ENCODE results near the gene CDH4. TPM values are rescaled to one million over a fixed set of nuclear protein-coding genes. Genes with fewer than 3 reads are reported as not detected.

The CDH4 gene
- total RNA-seq, 1 experiment from 2014 or later: 5.3 TPM

DNA sequence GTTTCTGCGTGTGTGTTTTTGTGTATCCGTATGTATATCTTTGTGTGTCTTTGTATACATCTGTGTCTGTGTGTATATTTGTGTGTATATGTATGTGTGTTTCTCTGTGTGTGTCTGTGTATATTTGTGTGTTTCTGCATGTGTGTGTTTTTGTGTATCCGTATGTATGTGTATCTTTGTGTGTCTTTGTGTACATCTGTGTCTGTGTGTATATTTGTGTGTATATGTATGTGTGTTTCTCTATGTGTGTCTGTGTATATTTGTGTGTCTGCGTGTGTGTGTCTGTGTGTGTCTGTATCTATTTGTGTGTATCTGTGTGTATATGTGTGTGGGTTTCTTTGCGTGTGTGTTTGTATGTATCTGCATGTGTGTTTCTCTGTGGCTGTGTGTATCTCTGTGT, 192.6 kb downstream of the CDH4 start (continued):
- TF ChIP-seq AFF4 (CRISPR knock-in tag; IDR thresholded peaks at IDR 0.05; ENCODE audit: borderline replicate concordance): no peak

DNA sequence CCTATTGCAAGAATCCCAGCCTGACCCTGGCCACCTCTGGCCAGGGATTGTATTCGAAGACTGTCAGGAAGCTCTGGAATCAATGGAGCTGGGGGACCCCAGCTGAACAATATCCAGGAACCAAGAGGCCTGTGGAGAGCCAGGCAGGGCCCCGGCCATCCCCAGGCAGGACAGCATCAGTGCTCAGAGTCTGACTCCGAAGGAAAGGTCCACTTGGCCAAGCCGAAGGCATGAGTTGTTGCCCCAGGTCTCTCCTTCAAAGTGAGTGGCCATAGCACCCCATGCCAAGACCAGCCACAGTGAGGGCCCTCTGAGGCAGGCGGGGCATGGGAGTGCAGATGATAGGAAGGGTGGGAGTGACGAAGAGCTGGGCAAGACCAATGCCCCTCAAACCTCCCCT, 193.1 kb downstream of the CDH4 start:
- Mint-ChIP-seq H3K27me3 (ENCODE audit: low read depth) (peaks cover 6% of the 10 kb centered on the region), H3K9me3 (no peaks in the 10 kb centered on the region), H3K4me1 (peaks cover 42% of the 10 kb centered on the region), H3K27ac (no peak overlapping the region), H3K4me3 (no peak overlapping the region), H3K36me3 (peaks cover 2% of the 10 kb centered on the region; the same call in 1 of the 2 replicates)
- TF ChIP-seq NR2C2 (CRISPR knock-in tag; IDR thresholded peaks at IDR 0.05) (no peak), RELA (CRISPR knock-in tag; IDR thresholded peaks at IDR 0.05; ENCODE audit: borderline replicate concordance) (no peak), ZBTB43 (CRISPR knock-in tag; IDR thresholded peaks at IDR 0.05) (no peak), ELF4 (CRISPR knock-in tag; IDR thresholded peaks at IDR 0.05; ENCODE audit: low read depth) (no peak), ZNF671 (CRISPR knock-in tag; IDR thresholded peaks at IDR 0.05) (no peak), USF2 (CRISPR knock-in tag; IDR thresholded peaks at IDR 0.05) (no peak), ZNF263 (CRISPR knock-in tag; IDR thresholded peaks at IDR 0.05; ENCODE audit: low read depth) (no peak), FOXP1 (CRISPR knock-in tag; IDR thresholded peaks at IDR 0.05; ENCODE audit: borderline replicate concordance) (no peak), ZNF416 (CRISPR knock-in tag; IDR thresholded peaks at IDR 0.05) (no peak), TP53 (CRISPR knock-in tag; IDR thresholded peaks at IDR 0.05) (no peak), ZMAT4 (CRISPR knock-in tag; IDR thresholded peaks at IDR 0.05) (no peak), HMGA2 (CRISPR knock-in tag; IDR thresholded peaks at IDR 0.05) (no peak), ZNF281 (CRISPR knock-in tag; IDR thresholded peaks at IDR 0.05) (no peak), FOXK1 (CRISPR knock-in tag; IDR thresholded peaks at IDR 0.05) (no peak), TEAD4 (CRISPR knock-in tag; IDR thresholded peaks at IDR 0.05) (no peak), MYBL2 (CRISPR knock-in tag; IDR thresholded peaks at IDR 0.05) (no peak)
- TF ChIP-seq, protein P1, sequence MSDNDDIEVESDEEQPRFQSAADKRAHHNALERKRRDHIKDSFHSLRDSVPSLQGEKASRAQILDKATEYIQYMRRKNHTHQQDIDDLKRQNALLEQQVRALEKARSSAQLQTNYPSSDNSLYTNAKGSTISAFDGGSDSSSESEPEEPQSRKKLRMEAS (CRISPR knock-in tag; IDR thresholded peaks at IDR 0.05): no peak
- TF ChIP-seq, protein P2, sequence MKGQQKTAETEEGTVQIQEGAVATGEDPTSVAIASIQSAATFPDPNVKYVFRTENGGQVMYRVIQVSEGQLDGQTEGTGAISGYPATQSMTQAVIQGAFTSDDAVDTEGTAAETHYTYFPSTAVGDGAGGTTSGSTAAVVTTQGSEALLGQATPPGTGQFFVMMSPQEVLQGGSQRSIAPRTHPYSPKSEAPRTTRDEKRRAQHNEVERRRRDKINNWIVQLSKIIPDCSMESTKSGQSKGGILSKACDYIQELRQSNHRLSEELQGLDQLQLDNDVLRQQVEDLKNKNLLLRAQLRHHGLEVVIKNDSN (CRISPR knock-in tag; IDR thresholded peaks at IDR 0.05): no peak
- TF ChIP-seq, protein P3, sequence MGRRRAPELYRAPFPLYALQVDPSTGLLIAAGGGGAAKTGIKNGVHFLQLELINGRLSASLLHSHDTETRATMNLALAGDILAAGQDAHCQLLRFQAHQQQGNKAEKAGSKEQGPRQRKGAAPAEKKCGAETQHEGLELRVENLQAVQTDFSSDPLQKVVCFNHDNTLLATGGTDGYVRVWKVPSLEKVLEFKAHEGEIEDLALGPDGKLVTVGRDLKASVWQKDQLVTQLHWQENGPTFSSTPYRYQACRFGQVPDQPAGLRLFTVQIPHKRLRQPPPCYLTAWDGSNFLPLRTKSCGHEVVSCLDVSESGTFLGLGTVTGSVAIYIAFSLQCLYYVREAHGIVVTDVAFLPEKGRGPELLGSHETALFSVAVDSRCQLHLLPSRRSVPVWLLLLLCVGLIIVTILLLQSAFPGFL (CRISPR knock-in tag; IDR thresholded peaks at IDR 0.05; ENCODE audit: borderline replicate concordance): no peak
- POLR2A ChIA-PET: no interaction called here
- CTCF ChIA-PET: no interaction called here
- ATAC-seq (no peak), DNase-seq (ENCODE audit: low spot score) (no peak)
